Fibroblast of lung (primary cell): Measurements from ENCODE around the gene MPHOSPH10.
"Not testable (repeated sequence)": the region's sequence is repeated elsewhere in the genome, so short reads cannot be mapped to it uniquely, and the experiment has no call there.

Experiments used
- CTCF ChIP-seq, 2 donors: IDR thresholded peaks in 1 of 2; conservative IDR thresholded peaks in 1 of 2; 1 replicate in 1 of 2; 2 replicates in 1 of 2; pipeline ENCODE4 v1.5.1; 2011 to 2012; ENCODE audit warnings: low read length in 2 of 2, control low read depth in 1 of 2, inconsistent platforms in 1 of 2, low read depth in 1 of 2, mild to moderate bottlenecking in 1 of 2
- EZH2 ChIP-seq: IDR thresholded peaks from 2 replicates; pipeline ENCODE4 v1.5.1; 2012; ENCODE audit warnings: low read length, control low read depth, mild to moderate bottlenecking; ENCODE audit errors: missing control alignments

DNA sequence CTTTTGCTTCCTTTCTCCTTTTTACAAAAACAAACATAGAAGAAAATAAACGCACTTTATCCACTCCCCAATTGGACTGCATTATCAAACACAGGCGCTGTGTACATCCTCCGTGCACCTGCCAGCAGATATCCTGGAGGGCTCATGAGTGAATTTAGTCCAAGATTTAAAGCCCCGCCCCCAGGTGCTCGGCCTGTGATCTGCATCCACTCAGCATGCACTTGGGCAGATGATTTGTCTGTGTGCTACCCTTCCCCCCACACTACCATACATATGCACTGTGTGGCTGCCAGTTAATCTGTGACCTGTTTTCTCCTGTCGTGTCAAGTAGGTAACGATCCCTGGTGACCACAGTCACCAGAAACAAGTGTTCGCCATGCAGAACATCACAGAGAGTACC lies 48.4 kb downstream of the MPHOSPH10 start:
- not testable (repeated sequence) for TF ChIP-seq EZH2; CTCF (conservative IDR thresholded peaks at IDR 0.05 in 1 of 2, IDR thresholded peaks at IDR 0.05 in 1 of 2; ENCODE audit: low read depth in 1 of 2, low read length in 2 of 2)
